LHCN-M2 (cell line): ENCODE measurements around the gene IL2. TPM values are rescaled to one million over a fixed set of nuclear protein-coding genes. Genes with fewer than 3 reads are reported as not detected.

Experiments used
- total RNA-seq: library from RNA; depleted of rRNA; stranded (reverse); fragments of >200 nt; gene quantifications from 2 replicates; pipeline ENCODE4 v1.2.3, GENCODE V29; 2014; rRNA removed

Gene IL2
- total RNA-seq, 1 experiment from 2014 or later = not detected

Other genes with a start within 250 kb of the IL2 start
- gene ADAD1, start 77.7 kb downstream of the IL2 start, total RNA-seq = not detected in 2 replicates
- not detected in 2 replicates for gene IL21, start 164.3 kb upstream of the IL2 start, total RNA-seq